DMS153 treated with DMSO at 0.1 percent for 48 hours (cell line): Measurements from ENCODE around the gene MPC1.

ENCODE experiments used
- DNase-seq: peaks from one replicate; lab custom pipeline; 2025; ENCODE audit not compliant: unreplicated experiment; lab: John Stamatoyannopoulos, UW

Gene MPC1

GRCh38 chr6:166382933-166383801, at the start of gene MPC1:
MPC1 (minus strand) TSS chr6:166382940; CDS start chr6:166382876, 64 bp downstream.
- peak; percentile 85 for DNase-seq

DNA sequence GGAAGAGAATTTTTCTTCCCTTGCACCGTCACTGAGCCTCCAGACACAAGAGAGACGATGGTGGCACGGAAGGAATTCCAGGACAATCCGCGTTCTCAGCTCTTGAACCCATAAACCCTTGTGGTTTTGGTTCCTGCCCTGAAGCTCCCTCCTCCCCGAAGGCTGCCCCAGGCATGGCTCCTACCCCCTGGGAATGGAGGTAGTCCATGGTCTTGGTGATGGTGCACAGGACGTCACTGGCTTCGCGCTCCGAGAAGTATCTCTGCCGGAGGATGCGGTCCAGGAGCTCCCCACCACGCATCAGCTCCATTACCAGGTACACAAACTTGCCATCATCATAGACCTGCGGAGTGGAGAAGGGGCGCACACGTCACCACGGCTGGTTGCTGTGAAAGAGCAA, 47.5 kb upstream of the MPC1 start:
- DNase-seq, result no peak

DNA sequence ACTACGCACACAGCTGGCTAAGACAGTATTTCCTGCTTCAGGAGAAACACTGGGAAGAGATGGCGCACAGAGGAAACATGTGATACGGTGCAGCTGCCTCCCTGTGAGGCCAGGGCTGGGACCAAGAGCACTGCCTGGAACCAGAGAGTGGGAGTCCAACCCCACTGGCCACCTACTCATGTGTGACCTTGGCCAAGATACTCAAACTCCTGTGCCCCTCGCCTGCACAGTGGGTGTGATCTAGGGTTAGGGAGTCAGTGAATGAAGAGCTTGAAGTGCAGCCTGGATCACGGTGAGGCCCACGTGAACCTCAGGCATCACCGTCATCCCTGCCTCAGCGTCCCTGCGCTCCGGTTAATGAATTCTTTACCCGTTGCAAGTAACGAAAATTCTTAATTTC, 41.7 kb upstream of the MPC1 start:
- no peak for DNase-seq

GRCh38 chr6:166423781-166424180, 41.0 kb upstream of the MPC1 start:
- no peak for DNase-seq

GRCh38 chr6:166423051-166423745, 40.5 kb upstream of the MPC1 start:
- DNase-seq, result no peak

DNA sequence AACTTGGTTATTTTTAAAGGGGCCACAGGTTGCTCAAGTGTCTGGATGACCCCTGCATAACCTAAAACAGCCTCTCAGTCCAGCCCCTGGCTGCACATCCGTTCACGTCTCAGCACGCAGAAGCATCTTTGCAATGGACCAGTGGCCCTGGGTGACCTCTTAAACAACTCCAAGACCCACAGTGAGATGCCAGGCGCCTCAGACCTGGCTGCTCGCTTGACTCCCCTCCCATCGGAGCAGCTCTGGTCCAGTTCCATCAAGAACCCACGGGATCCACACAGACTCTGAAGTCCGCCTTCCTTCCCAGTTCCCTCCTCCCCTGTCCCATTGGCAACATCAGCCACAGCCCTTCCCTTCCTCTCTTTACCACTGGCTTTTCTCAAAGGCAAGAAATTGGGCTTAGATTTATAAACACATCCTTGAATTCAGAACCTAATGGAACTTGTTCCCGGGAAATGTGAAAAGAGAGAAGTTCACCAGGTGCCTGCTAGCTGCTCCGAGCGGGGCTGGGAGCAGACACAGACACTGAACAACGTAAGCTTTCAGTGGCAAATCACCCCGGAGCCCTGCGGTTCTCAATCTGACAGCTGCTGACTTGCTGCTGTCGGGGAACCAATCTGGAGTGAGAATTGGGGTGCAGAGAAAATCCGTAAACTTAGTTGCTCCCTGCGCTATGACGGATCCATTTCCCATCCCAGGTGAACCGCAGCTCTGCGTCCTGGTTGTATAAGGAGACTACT, 39.6 kb upstream of the MPC1 start:
- DNase-seq, result no peak

DNA sequence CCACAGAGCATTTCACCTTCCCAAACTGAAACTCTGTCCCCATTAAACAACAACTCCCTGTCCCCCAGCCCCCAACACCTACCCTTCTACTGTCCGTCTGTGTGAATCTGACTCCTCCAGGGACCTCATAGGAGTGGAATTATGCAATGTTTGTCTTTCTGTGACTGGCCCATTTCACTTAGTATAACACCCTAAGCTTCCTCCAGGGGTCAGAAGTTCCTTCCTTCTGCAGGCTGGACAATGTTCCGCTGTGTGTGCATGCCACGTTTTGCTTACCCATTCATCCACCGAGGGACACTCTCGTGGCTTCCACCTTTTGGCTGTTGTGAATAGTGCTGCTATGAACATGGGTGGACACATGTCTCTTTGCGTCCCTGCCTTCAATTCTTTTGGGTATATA, 37.6 kb upstream of the MPC1 start:
- no peak for DNase-seq

DNA sequence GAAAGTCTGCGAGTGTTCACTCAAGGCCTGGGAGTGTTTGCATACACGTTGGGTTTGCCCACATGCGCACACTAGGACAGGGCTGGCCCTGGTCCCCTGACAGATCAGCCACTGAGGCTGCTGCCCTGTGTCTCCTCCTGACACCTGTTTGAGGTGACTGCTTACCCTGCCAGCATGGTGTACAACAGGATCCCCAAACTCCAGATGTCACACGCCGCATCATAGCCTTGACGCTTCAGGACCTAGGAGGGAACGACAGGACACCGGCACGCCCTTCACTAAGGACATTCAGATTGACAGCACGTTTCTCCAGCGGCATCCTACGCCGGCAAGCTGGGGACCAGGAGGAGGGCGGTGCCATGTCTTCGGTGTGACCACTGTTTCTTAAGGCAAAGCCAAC, 37.0 kb upstream of the MPC1 start:
- DNase-seq, result no peak

GRCh38 chr6:166419286-166419685, 36.5 kb upstream of the MPC1 start:
- DNase-seq, result no peak

DNA sequence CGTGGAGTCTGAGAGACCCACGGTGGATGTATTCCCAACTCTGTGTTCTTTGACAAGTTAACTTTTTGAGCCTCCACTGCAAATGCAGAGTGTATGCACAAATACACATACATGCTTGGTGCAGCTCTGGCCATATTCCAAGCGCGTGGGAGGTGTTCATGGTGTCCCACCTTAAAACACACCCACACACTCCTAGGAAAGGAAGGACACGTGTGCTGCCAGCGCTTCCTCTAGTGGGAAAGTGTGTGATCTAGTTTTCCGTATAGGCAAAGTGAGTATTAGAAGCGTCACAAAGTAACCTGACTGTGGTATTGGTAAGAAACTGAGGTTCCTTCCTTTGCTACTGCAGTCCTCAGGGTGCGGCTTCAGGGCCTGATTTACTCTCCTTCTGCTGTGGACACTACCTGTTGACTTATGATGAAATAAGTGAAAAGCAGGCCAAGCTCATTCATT, 36.0 kb upstream of the MPC1 start:
- no peak for DNase-seq

GRCh38 chr6:166417285-166417691, 34.5 kb upstream of the MPC1 start:
- no peak for DNase-seq

GRCh38 chr6:166415833-166416347, 33.1 kb upstream of the MPC1 start:
- no peak for DNase-seq

DNA sequence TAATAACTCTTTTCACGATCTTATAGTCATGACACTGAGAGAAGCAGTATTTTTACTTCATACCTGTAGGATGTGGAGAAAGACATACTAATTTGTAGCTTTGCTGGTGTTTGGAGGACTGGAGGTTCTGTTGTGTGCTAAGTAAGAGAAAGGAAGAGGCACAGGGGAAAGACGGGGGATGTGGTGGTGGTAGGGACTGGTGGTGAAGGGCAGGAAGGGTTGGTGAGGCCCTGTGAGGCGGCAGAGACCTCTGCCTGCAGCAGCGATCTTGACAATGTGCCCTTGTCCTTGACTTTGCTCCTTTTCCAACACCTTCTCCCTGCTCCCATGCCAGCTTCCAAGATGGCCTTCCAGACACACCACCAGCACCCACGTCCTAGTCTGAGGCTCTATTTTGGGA, 32.6 kb upstream of the MPC1 start:
- no peak for DNase-seq

DNA sequence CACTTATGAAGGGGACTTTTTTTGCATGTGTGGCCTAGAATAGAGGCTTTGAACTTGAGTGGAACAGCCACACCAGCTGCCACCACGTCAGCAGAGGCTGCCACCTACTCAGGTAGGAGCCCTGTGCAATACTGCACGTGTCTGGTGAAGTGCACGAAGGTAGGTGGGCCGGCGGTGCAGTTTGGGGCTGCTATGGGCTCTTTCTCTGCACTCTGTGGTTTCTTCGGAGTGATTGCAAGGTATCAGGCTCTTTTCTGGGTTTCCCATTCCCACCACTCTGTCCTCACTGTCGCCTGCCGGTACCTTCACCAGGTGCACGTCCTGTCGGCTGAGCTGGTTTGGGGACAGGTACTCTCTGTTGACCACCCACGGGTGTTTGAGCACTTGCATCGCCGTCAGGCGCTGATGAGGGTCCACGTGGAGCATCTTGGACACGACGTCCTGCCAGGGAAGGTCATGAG, 30.8 kb upstream of the MPC1 start:
- DNase-seq, result no peak

- DNase-seq, result no peak
These were observed 30.2 kb upstream of the MPC1 start for GRCh38 chr6:166412911-166413384.

DNA sequence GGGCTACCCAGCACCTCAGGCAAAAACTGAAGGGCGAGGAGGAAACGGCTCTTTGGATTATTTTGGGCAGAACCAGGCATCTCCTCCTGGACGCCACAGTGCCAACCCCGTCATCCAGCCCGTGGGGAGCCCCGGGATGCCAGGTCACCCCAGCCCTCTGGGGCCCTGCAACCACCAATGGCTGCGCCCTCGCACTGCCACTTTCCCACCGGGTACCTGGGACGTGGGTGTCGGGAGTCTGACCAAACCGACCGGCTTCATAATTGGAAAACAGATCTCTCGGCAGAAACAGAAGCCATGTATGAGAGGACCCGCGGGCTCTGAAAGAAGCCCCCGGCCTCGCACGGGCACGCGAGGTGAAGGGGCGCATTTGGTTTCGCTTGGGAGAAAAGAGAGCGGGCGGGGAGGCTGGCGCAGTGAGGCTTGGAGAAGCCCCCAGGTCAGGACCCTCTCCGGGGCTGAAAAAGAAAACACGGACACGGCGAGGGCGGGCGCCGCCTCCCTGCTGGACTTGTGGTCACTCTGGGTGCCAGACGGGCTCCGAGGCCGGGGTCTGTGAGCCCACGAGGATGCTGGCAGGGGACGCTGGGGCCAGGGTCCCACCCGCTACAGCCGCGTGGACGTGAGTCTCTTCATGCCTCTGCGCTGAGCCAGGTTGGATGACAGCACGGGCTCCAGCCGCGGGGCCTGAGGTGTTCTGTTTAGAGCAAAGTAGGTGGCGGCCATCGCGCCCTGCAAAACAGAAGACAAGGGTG, 29.6 kb upstream of the MPC1 start:
- no peak for DNase-seq

- no peak for DNase-seq
These were observed 29.0 kb upstream of the MPC1 start for GRCh38 chr6:166411721-166412151.

GRCh38 chr6:166411271-166411670, 28.5 kb upstream of the MPC1 start:
- DNase-seq, result no peak

- DNase-seq, result no peak
These were observed 27.7 kb upstream of the MPC1 start for GRCh38 chr6:166410426-166410935.
